ENCODE results near the gene NEDD9. TPM values are rescaled to one million over a fixed set of nuclear protein-coding genes. Genes with fewer than 3 reads are reported as not detected.

NEDD9 gene
- total and polyA plus RNA-seq, 2 of the 13 experiments (the other 11 are each of a cell fraction or from before 2014, with no cell fraction given), result 27.1 to 389 TPM

- TF ChIP-seq HNF1B (CRISPR knock-in tag; IDR thresholded peaks at IDR 0.05) (peak; percentile 55; the same call in 1 of the 2 replicates), MIXL1 (CRISPR knock-in tag; IDR thresholded peaks at IDR 0.05) (peak; percentile 58; the same call in 1 of the 2 replicates), GATAD1 (CRISPR knock-in tag; IDR thresholded peaks at IDR 0.05) (peak; percentile 24; the same call in 1 of the 2 replicates), ZNF703 (CRISPR knock-in tag; IDR thresholded peaks at IDR 0.05; ENCODE audit: borderline replicate concordance) (no peak), KDM5A (IDR thresholded peaks at IDR 0.05; ENCODE audit: borderline replicate concordance, low read length) (no peak), ZNF205 (CRISPR knock-in tag; IDR thresholded peaks at IDR 0.05) (peak; percentile 66; the same call in 1 of the 2 replicates), ZBTB40 (IDR thresholded peaks at IDR 0.05) (no peak), ZBTB40 (CRISPR knock-in tag; IDR thresholded peaks at IDR 0.05) (no peak), FOXA3 (CRISPR knock-in tag; IDR thresholded peaks at IDR 0.05) (peak; percentile 39; the same call in 1 of the 2 replicates), ATF7-NPFF (CRISPR knock-in tag; IDR thresholded peaks at IDR 0.05; ENCODE audit: low read depth) (no peak), MED1 (CRISPR knock-in tag; IDR thresholded peaks at IDR 0.05) (0 out of 2 replicates have a peak, but pooled peaks have one; percentile 14), STAG1 (CRISPR knock-in tag; IDR thresholded peaks at IDR 0.05) (peak; percentile 100), JUN (CRISPR knock-in tag; IDR thresholded peaks at IDR 0.05) (0 out of 2 replicates have a peak, but pooled peaks have one; percentile 19), MEIS1 (CRISPR knock-in tag; IDR thresholded peaks at IDR 0.05; ENCODE audit: borderline replicate concordance) (0 out of 2 replicates have a peak, but pooled peaks have one; percentile 74), ELF1 (CRISPR knock-in tag; IDR thresholded peaks at IDR 0.05) (peak; percentile 44; the same call in 1 of the 2 replicates), MYC (CRISPR knock-in tag; IDR thresholded peaks at IDR 0.05; ENCODE audit: borderline replicate concordance) (no peak), ZNF34 (CRISPR knock-in tag; IDR thresholded peaks at IDR 0.05; ENCODE audit: borderline replicate concordance) (0 out of 2 replicates have a peak, but pooled peaks have one; percentile 67), ZNF383 (CRISPR knock-in tag; IDR thresholded peaks at IDR 0.05; ENCODE audit: borderline replicate concordance) (0 out of 2 replicates have a peak, but pooled peaks have one; percentile 31), ZNF263 (CRISPR knock-in tag; IDR thresholded peaks at IDR 0.05) (peak; percentile 66; the same call in 1 of the 2 replicates), ZNF652 (CRISPR knock-in tag; IDR thresholded peaks at IDR 0.05; ENCODE audit: borderline replicate concordance, low read depth) (0 out of 2 replicates have a peak, but pooled peaks have one; percentile 14), RFXAP (CRISPR knock-in tag; IDR thresholded peaks at IDR 0.05; ENCODE audit: borderline replicate concordance) (no peak)
Observed at GRCh38 chr6:11144393-11144851, 88.0 kb downstream of the NEDD9 start (continued).

All from HepG2 (cell line).